Erythroblast (primary cell): ENCODE measurements around the gene MGAT4D.

Experiments
- GATA1 ChIP-seq: IDR thresholded peaks from 2 replicates; pipeline ENCODE4 v1.6.1; 2011; ENCODE audit warnings: low read depth, mild to moderate bottlenecking, control low read depth, low read length, moderate library complexity
- POLR2A ChIP-seq: IDR thresholded peaks from 2 replicates; pipeline ENCODE4 v1.6.1; 2011; ENCODE audit warnings: mild to moderate bottlenecking, low read length

DNA sequence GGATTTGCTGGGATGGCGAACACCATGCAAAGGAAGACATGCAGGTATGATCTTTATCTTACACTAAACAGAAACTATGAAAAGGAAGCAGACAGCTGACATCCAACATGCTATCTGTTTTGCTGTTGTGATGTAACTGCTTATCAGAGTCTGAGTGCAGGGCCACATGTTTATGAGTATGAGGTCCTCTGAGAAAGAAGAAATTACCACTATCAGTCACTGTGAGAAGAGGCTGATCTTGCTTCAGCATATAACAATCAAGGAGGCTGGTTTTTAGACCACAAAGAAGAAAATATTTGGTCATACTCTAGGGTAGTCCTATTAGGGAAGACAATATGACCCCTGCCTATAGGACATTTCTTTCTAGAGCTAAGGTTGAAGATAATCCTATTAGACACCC is 89.1 kb downstream of the MGAT4D start:
- TF ChIP-seq GATA1 (no peak), POLR2A (no peak)
